Fibroblast of skin of abdomen (primary cell): ENCODE data around the gene SLC9A3.

Experiments
- DNase-seq: peaks from one replicate; pipeline ENCODE4 v3.0.0-alpha.2; 2013

Gene SLC9A3

GRCh38 chr5:538271-538771 lies 14.1 kb upstream of the SLC9A3 start:
- DNase-seq, result no peak

- no peak for DNase-seq
Observed at GRCh38 chr5:537621-538071, 13.4 kb upstream of the SLC9A3 start.

- no peak for DNase-seq
Observed at GRCh38 chr5:537098-537497, 12.8 kb upstream of the SLC9A3 start.

- DNase-seq, result no peak
Observed at GRCh38 chr5:535846-536698, 11.8 kb upstream of the SLC9A3 start.

GRCh38 chr5:534743-535671 lies 10.8 kb upstream of the SLC9A3 start:
- DNase-seq, result no peak

GRCh38 chr5:533955-534742 lies 9.9 kb upstream of the SLC9A3 start:
- no peak for DNase-seq

GRCh38 chr5:533243-533954 lies 9.2 kb upstream of the SLC9A3 start:
- no peak for DNase-seq

- DNase-seq, result no peak
Observed at GRCh38 chr5:532521-533242, 8.4 kb upstream of the SLC9A3 start.

GRCh38 chr5:531749-532315 lies 7.6 kb upstream of the SLC9A3 start:
- no peak for DNase-seq

GRCh38 chr5:531101-531748 lies 7.0 kb upstream of the SLC9A3 start:
- no peak for DNase-seq

- DNase-seq, result no peak
Observed at GRCh38 chr5:530001-530955, 6.0 kb upstream of the SLC9A3 start.

- no peak for DNase-seq
Observed at GRCh38 chr5:528629-529511, 4.6 kb upstream of the SLC9A3 start.

- no peak for DNase-seq
Observed at GRCh38 chr5:527646-528628, 3.7 kb upstream of the SLC9A3 start.

- no peak for DNase-seq
Observed at GRCh38 chr5:526456-527088, 2.3 kb upstream of the SLC9A3 start.

- no peak for DNase-seq
Observed at GRCh38 chr5:525916-526315, 1.7 kb upstream of the SLC9A3 start.
